ENCODE results near the gene SLC39A13.

The SLC39A13 gene

GRCh38 chr11:47384498-47384897 lies 23.9 kb upstream of the SLC39A13 start:
- Histone ChIP-seq H3K9me3 (ENCODE audit: insufficient read depth, low read length) (no peaks in the 10 kb centered on the region), H4K20me1 (ENCODE audit: low read depth, low read length) (no peaks in the 10 kb centered on the region), H3K36me3 (ENCODE audit: low read length) (no peaks in the 10 kb centered on the region), H3K79me2 (ENCODE audit: insufficient read depth, low read length) (no peaks in the 10 kb centered on the region), H3K9me2 (replicated peaks; ENCODE audit: insufficient read depth, low read length) (no peaks in the 10 kb centered on the region), H3K9ac (ENCODE audit: low read length) (no peak overlapping the region), H3K27ac (ENCODE audit: low read depth, low read length) (no peak overlapping the region), H3K4me2 (ENCODE audit: low read depth, low read length, poor library complexity, severe bottlenecking) (no peak overlapping the region), H3F3A (ENCODE audit: insufficient read depth) (no peaks in the 10 kb centered on the region), H3K27me3 (ENCODE audit: low read length) (no peaks in the 10 kb centered on the region), H3K4me3 (ENCODE audit: insufficient read depth, low read length, poor library complexity, severe bottlenecking) (no peak overlapping the region), H2AFZ (ENCODE audit: low read depth, low read length, severe bottlenecking) (no peak overlapping the region)
- TF ChIP-seq, protein P1, sequence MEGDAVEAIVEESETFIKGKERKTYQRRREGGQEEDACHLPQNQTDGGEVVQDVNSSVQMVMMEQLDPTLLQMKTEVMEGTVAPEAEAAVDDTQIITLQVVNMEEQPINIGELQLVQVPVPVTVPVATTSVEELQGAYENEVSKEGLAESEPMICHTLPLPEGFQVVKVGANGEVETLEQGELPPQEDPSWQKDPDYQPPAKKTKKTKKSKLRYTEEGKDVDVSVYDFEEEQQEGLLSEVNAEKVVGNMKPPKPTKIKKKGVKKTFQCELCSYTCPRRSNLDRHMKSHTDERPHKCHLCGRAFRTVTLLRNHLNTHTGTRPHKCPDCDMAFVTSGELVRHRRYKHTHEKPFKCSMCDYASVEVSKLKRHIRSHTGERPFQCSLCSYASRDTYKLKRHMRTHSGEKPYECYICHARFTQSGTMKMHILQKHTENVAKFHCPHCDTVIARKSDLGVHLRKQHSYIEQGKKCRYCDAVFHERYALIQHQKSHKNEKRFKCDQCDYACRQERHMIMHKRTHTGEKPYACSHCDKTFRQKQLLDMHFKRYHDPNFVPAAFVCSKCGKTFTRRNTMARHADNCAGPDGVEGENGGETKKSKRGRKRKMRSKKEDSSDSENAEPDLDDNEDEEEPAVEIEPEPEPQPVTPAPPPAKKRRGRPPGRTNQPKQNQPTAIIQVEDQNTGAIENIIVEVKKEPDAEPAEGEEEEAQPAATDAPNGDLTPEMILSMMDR (IDR thresholded peaks at IDR 0.05; ENCODE audit: insufficient read depth, low read length, poor library complexity, severe bottlenecking): no peak
- TF ChIP-seq EZH2phosphoT487 (conservative IDR thresholded peaks at IDR 0.05; ENCODE audit: low read length): no peak

- Histone ChIP-seq H3K9me2 (replicated peaks; ENCODE audit: insufficient read depth, low read length) (no peaks in the 10 kb centered on the region), H2AFZ (ENCODE audit: low read depth, low read length, severe bottlenecking) (no peak overlapping the region), H3K4me2 (ENCODE audit: low read depth, low read length, poor library complexity, severe bottlenecking) (no peak overlapping the region), H3F3A (ENCODE audit: insufficient read depth) (no peaks in the 10 kb centered on the region), H3K9me3 (ENCODE audit: insufficient read depth, low read length) (no peaks in the 10 kb centered on the region), H3K4me3 (ENCODE audit: insufficient read depth, low read length, poor library complexity, severe bottlenecking) (no peak overlapping the region), H3K36me3 (ENCODE audit: low read length) (no peaks in the 10 kb centered on the region), H3K79me2 (ENCODE audit: insufficient read depth, low read length) (no peaks in the 10 kb centered on the region), H3K27ac (ENCODE audit: low read depth, low read length) (no peak overlapping the region), H4K20me1 (ENCODE audit: low read depth, low read length) (no peaks in the 10 kb centered on the region), H3K27me3 (ENCODE audit: low read length) (no peaks in the 10 kb centered on the region), H3K9ac (ENCODE audit: low read length) (no peak overlapping the region)
- TF ChIP-seq, protein P1 (IDR thresholded peaks at IDR 0.05; ENCODE audit: insufficient read depth, low read length, poor library complexity, severe bottlenecking): no peak
- no peak for TF ChIP-seq EZH2phosphoT487 (conservative IDR thresholded peaks at IDR 0.05; ENCODE audit: low read length)
Measured at GRCh38 chr11:47387944-47388696, 20.3 kb upstream of the SLC39A13 start.

DNA sequence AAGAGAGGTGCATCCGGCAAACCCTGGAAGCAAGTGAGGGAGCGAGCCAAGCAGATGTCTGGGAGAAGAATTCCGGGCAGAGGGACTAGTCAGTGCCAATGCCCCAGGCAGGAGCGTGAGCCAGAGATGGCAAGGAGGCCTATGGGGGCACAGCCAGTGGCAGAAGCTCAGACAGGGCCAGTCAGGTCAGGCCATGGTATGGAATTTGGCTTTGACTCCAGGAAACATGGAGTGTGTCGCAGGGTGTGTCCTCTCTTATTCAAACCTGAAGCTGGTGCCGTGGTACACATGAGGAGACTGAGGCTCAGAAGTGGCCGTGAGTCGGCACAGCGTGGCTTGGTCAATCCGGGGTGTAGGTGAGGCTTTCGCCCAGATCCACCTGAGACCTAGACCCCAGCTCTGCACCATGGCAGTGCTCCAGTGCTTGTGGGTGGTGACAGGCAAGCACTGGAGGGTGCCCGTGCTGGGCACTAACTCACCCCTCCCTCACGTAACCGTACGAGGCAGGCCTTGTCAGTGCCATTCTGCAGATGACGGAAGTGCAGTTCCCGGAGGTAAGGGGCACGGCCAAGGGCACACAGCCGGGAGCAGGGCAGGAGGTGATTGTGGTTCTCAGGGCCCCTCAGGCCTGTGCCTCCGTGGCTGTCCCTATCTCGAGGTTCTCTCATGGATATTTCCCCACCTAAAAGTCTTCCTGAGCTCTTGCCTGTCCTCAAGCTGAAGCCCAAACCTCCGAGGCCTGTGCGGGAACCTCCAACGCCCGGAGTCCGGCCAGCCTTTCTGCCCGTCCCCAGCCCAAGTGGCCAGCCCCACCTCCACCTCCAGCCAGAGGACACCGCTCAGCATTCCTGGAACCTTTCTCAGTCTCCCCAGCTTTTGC lies 19.5 kb upstream of the SLC39A13 start:
- Histone ChIP-seq H3K9me3 (ENCODE audit: insufficient read depth, low read length) (no peaks in the 10 kb centered on the region), H3K27ac (ENCODE audit: low read depth, low read length) (no peak overlapping the region), H3F3A (ENCODE audit: insufficient read depth) (no peaks in the 10 kb centered on the region), H2AFZ (ENCODE audit: low read depth, low read length, severe bottlenecking) (no peak overlapping the region), H3K4me2 (ENCODE audit: low read depth, low read length, poor library complexity, severe bottlenecking) (no peak overlapping the region), H3K79me2 (ENCODE audit: insufficient read depth, low read length) (no peaks in the 10 kb centered on the region), H3K27me3 (ENCODE audit: low read length) (no peaks in the 10 kb centered on the region), H3K36me3 (ENCODE audit: low read length) (no peaks in the 10 kb centered on the region), H3K9me2 (replicated peaks; ENCODE audit: insufficient read depth, low read length) (no peaks in the 10 kb centered on the region), H3K9ac (ENCODE audit: low read length) (no peak overlapping the region), H3K4me3 (ENCODE audit: insufficient read depth, low read length, poor library complexity, severe bottlenecking) (no peak overlapping the region), H4K20me1 (ENCODE audit: low read depth, low read length) (no peaks in the 10 kb centered on the region)
- TF ChIP-seq, protein P1 (IDR thresholded peaks at IDR 0.05; ENCODE audit: insufficient read depth, low read length, poor library complexity, severe bottlenecking): no peak
- TF ChIP-seq EZH2phosphoT487 (conservative IDR thresholded peaks at IDR 0.05; ENCODE audit: low read length): no peak

All from SU-DHL-6 (cell line).